KMS-11 (cell line): Measurements from ENCODE around the gene KCNQ4.

ENCODE experiments used
- H2AFZ ChIP-seq: fragments of 200-600 bp; sonication (generic); 2 replicates; pipeline ENCODE4 v1.6.1; 2016; ENCODE audit warnings: antibody characterized with exemption, mixed run types, low read depth
- H3K27ac ChIP-seq: fragments of 200-600 bp; sonication (generic); 2 replicates; pipeline ENCODE4 v1.6.1; 2016; ENCODE audit warnings: mild to moderate bottlenecking, mixed run types
- H3K27me3 ChIP-seq: fragments of 200-600 bp; sonication (generic); 2 replicates; pipeline ENCODE4 v1.6.1; 2017; ENCODE audit warnings: mild to moderate bottlenecking, low read depth, mixed run types, moderate library complexity; ENCODE audit not compliant: insufficient read depth
- H3K36me3 ChIP-seq: fragments of 200-600 bp; sonication (generic); 2 replicates; pipeline ENCODE4 v1.6.1; 2017; ENCODE audit warnings: mild to moderate bottlenecking, mixed run types; ENCODE audit not compliant: insufficient read depth
- H3K4me1 ChIP-seq: fragments of 200-600 bp; sonication (generic); 2 replicates; pipeline ENCODE4 v1.6.1; 2016; ENCODE audit warnings: mild to moderate bottlenecking, low read depth, mixed run types; ENCODE audit not compliant: poor library complexity, severe bottlenecking
- H3K4me2 ChIP-seq: fragments of 200-600 bp; sonication (generic); 2 replicates; pipeline ENCODE4 v1.7.0; 2016; ENCODE audit warnings: mild to moderate bottlenecking, mixed run types
- H3K4me3 ChIP-seq: fragments of 200-600 bp; sonication (generic); IDR thresholded peaks from 2 replicates; pipeline ENCODE4 v1.6.1; 2017; ENCODE audit warnings: low read depth, low read length, mixed read lengths; ENCODE audit not compliant: insufficient read depth
- H3K79me2 ChIP-seq: fragments of 200-600 bp; sonication (generic); 2 replicates; pipeline ENCODE4 v1.6.1; 2016; ENCODE audit warnings: low read depth, mixed run types; ENCODE audit not compliant: insufficient read depth
- H3K9ac ChIP-seq: fragments of 200-600 bp; sonication (generic); 2 replicates; pipeline ENCODE4 v1.6.1; 2016; ENCODE audit warnings: mild to moderate bottlenecking, mixed run types
- H4K20me1 ChIP-seq: fragments of 200-600 bp; sonication (generic); 2 replicates; pipeline ENCODE4 v1.6.1; 2016; ENCODE audit warnings: mild to moderate bottlenecking, mixed run types; ENCODE audit not compliant: insufficient read depth
- TF ChIP-seq, protein P1 (sequence below): fragments of 200-600 bp; sonication (generic); conservative IDR thresholded peaks from 2 replicates; pipeline ENCODE4 v1.6.1; 2017; ENCODE audit warnings: low read depth, mild to moderate bottlenecking, antibody characterized with exemption, low read length, moderate library complexity, mixed read lengths

Gene KCNQ4

DNA sequence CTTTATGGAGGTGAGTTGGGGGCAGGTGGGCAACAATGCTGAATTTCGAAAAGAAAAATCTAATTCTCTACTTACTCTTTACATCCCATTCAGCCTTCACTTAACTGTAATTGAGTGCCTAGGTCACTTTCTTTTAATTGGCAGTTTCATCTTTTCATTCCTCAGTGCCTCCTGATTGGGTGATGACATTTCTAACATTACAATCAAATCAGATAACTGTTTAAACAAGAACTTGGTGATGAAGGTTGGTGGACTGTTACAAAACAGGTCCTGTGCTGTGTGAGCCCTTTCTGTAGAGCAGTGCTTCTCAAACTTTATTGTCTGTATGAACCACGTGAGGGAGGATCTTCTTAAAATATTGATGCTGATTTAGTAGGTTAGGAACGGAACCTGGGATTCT is 40.1 kb upstream of the KCNQ4 start:
- Histone ChIP-seq H3K4me2 (no peak overlapping the region), H4K20me1 (no peaks in the 10 kb centered on the region), H3K36me3 (no peaks in the 10 kb centered on the region), H3K4me3 (no peak overlapping the region), H3K9ac (no peak overlapping the region), H3K4me1 (peaks cover 4% of the 10 kb centered on the region), H3K27ac (no peak overlapping the region), H3K79me2 (no peaks in the 10 kb centered on the region), H3K27me3 (no peaks in the 10 kb centered on the region), H2AFZ (no peak overlapping the region)
- TF ChIP-seq, protein P1, sequence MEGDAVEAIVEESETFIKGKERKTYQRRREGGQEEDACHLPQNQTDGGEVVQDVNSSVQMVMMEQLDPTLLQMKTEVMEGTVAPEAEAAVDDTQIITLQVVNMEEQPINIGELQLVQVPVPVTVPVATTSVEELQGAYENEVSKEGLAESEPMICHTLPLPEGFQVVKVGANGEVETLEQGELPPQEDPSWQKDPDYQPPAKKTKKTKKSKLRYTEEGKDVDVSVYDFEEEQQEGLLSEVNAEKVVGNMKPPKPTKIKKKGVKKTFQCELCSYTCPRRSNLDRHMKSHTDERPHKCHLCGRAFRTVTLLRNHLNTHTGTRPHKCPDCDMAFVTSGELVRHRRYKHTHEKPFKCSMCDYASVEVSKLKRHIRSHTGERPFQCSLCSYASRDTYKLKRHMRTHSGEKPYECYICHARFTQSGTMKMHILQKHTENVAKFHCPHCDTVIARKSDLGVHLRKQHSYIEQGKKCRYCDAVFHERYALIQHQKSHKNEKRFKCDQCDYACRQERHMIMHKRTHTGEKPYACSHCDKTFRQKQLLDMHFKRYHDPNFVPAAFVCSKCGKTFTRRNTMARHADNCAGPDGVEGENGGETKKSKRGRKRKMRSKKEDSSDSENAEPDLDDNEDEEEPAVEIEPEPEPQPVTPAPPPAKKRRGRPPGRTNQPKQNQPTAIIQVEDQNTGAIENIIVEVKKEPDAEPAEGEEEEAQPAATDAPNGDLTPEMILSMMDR = no peak

GRCh38 chr1:40743860-40744259 is 39.7 kb upstream of the KCNQ4 start:
- Histone ChIP-seq H3K4me2 (no peak overlapping the region), H3K4me1 (peaks cover 4% of the 10 kb centered on the region), H4K20me1 (no peaks in the 10 kb centered on the region), H3K79me2 (no peaks in the 10 kb centered on the region), H3K36me3 (no peaks in the 10 kb centered on the region), H3K9ac (no peak overlapping the region), H3K27ac (no peak overlapping the region), H3K27me3 (no peaks in the 10 kb centered on the region), H3K4me3 (no peak overlapping the region), H2AFZ (no peak overlapping the region)
- TF ChIP-seq, protein P1 = no peak

GRCh38 chr1:40745176-40745575 is 38.4 kb upstream of the KCNQ4 start:
- Histone ChIP-seq H3K79me2 (no peaks in the 10 kb centered on the region), H3K27me3 (no peaks in the 10 kb centered on the region), H3K9ac (no peak overlapping the region), H2AFZ (no peak overlapping the region), H3K4me2 (no peak overlapping the region), H3K36me3 (no peaks in the 10 kb centered on the region), H4K20me1 (no peaks in the 10 kb centered on the region), H3K4me3 (no peak overlapping the region), H3K27ac (no peak overlapping the region), H3K4me1 (peaks cover 4% of the 10 kb centered on the region)
- TF ChIP-seq, protein P1 = no peak

DNA sequence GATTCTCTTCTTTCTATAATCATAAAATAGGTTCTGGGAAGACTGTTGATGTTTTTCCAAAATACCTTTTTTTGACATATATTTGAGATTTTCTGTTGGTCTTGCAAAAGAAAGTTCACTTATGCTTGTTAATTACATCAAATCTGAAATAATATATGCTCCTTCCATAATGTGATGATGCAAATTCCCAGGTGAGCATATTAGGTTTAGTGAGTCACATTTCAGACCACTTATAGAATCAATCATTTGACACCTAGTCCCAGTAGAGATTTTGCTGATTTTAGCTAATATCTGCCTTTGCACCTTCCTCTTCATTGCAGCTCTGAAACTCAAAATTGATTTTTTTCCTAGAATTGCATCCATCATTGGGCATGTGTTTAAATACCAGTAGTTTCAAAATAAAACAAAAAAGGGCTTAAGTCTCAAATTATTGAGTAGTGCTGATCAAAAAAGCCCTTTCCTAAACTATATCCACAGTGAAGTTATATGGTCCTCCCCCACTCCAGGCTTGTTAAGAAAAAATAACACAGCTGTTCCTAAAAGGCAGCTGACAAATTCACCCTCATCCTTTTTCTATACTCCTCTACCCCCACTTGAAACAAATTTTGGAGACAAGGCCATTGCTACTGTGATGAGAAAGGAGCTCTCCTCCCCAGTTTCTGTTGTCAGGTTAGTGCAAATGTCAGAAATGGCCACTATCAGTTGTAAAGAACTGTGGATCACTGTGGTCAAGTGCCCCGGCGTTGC is 37.1 kb upstream of the KCNQ4 start:
- Histone ChIP-seq H3K27ac (no peak overlapping the region), H3K9ac (no peak overlapping the region), H3K4me3 (no peak overlapping the region), H3K4me2 (no peak overlapping the region), H3K79me2 (no peaks in the 10 kb centered on the region), H4K20me1 (no peaks in the 10 kb centered on the region), H3K4me1 (peaks cover 4% of the 10 kb centered on the region), H2AFZ (no peak overlapping the region), H3K27me3 (no peaks in the 10 kb centered on the region), H3K36me3 (no peaks in the 10 kb centered on the region)
- TF ChIP-seq, protein P1 = no peak
